Kidney epithelial cell (primary cell): ENCODE results near the gene ACRV1. TPM values are rescaled to one million over a fixed set of nuclear protein-coding genes. Genes with fewer than 3 reads are reported as not detected.

Experiments
- DNase-seq: peaks from one replicate; pipeline ENCODE4 v3.0.0-alpha.2; 2010; ENCODE audit warnings: low read depth
- H3K27me3 ChIP-seq: 2 replicates; pipeline ENCODE4 v1.6.0; 2011; ENCODE audit warnings: low read length; ENCODE audit not compliant: control insufficient read depth, insufficient read depth
- H3K36me3 ChIP-seq: 2 replicates; pipeline ENCODE4 v1.5.1; 2011; ENCODE audit warnings: low read length; ENCODE audit not compliant: control insufficient read depth, insufficient read depth
- H3K4me3 ChIP-seq: 2 replicates; pipeline ENCODE4 v1.5.1; 2011; ENCODE audit warnings: low read depth, mild to moderate bottlenecking, control low read depth, low read length
- CTCF ChIP-seq: IDR thresholded peaks from 2 replicates; pipeline ENCODE4 v1.5.1; 2011; ENCODE audit warnings: mild to moderate bottlenecking, moderate library complexity, low read length, control low read depth, inconsistent platforms; ENCODE audit not compliant: insufficient read depth, poor library complexity, severe bottlenecking
- total RNA-seq: library from RNA; depleted of rRNA; stranded (reverse); fragments of >200 nt; gene quantifications from 2 replicates; pipeline ENCODE4 v1.2.3, GENCODE V29; 2015

Gene ACRV1
- total RNA-seq, 1 donor from 2014 or later: not detected

- no peak for TF ChIP-seq CTCF
- no peaks in the 10 kb centered on the region for H3K27me3 ChIP-seq
- peak overlapping the region; percentile 51 for H3K4me3 ChIP-seq
- peak; percentile 37 for DNase-seq
- H3K36me3 ChIP-seq: no peaks in the 10 kb centered on the region
These were observed 54.9 kb downstream of the ACRV1 start for GRCh38 chr11:125625630-125626287.

GRCh38 chr11:125625225-125625629 lies 55.4 kb downstream of the ACRV1 start:
- DNase-seq: no peak
- TF ChIP-seq CTCF: no peak
- Histone ChIP-seq H3K27me3 (no peaks in the 10 kb centered on the region), H3K36me3 (no peaks in the 10 kb centered on the region), H3K4me3 (peak overlapping the region; percentile 51)

- Histone ChIP-seq H3K4me3 (peak within 1 kb of the TSS; percentile 51), H3K36me3 (no peaks in the 10 kb centered on the region), H3K27me3 (no peaks in the 10 kb centered on the region)
- TF ChIP-seq CTCF: no peak
- no peak for DNase-seq
These were observed 55.9 kb downstream of the ACRV1 start, which contains the start of gene CHEK1 for GRCh38 chr11:125624756-125625213. Gene CHEK1, plus strand, starts transcription at chr11:125625163. Its CDS starts 1,606 bp downstream, at chr11:125626769.

- H3K36me3 ChIP-seq: no peaks in the 10 kb centered on the region
- TF ChIP-seq CTCF: no peak
- DNase-seq: no peak
- H3K27me3 ChIP-seq: no peaks in the 10 kb centered on the region
- H3K4me3 ChIP-seq: no peak overlapping the region
These were observed 57.6 kb downstream of the ACRV1 start for GRCh38 chr11:125623064-125623463.

DNA sequence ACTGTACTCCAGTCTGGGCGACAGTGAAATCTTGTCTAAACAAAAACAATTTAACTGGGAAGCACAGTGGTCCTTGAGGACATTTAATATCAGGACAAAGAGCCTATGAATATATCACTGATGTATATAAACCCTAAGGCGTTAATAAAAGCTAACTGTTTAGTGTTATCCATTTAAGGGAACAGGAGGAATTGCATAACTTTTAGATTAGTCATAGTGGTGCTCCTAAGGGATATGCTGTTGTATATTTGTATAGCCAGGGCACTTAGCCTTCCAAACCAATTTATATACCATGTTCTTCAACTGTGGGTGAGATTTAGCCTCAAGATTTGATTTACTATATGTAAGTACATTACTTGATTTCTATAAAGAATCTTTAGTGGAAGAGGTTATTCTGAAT lies 58.7 kb downstream of the ACRV1 start:
- no peak for TF ChIP-seq CTCF
- no peak for DNase-seq
- no peaks in the 10 kb centered on the region for H3K27me3 ChIP-seq
- no peak overlapping the region for H3K4me3 ChIP-seq
- no peaks in the 10 kb centered on the region for H3K36me3 ChIP-seq

Other genes starting within 250 kb of the ACRV1 start
- 46.1 and 48.7 TPM in 2 replicates for gene FEZ1, start 184.6 kb downstream of the ACRV1 start, total RNA-seq
- 129 and 146 TPM in 2 replicates for gene EI24, start 111.4 kb downstream of the ACRV1 start, total RNA-seq
- gene STT3A, start 88.0 kb downstream of the ACRV1 start, total RNA-seq: 187 and 208 TPM in 2 replicates
- gene CHEK1, start 55.7 kb downstream of the ACRV1 start, total RNA-seq: 17.5 and 19.3 TPM in 2 replicates
- not detected in 2 replicates for gene PATE1, start 65.4 kb upstream of the ACRV1 start, total RNA-seq
- gene PATE2, start 98.0 kb upstream of the ACRV1 start, total RNA-seq: 0.27 TPM in 1 of 2 replicates, not detected in the other
- not detected in 2 replicates for gene PATE3, start 107.3 kb upstream of the ACRV1 start, total RNA-seq
- gene PATE4, start 152.5 kb upstream of the ACRV1 start, total RNA-seq: not detected in 2 replicates
- 3.6 and 5.5 TPM in 2 replicates for gene HYLS1, start 206.8 kb upstream of the ACRV1 start, total RNA-seq
- 15.1 and 17.6 TPM in 2 replicates for gene PUS3, start 222.4 kb upstream of the ACRV1 start, total RNA-seq
- 1.2 and 1.5 TPM in 2 replicates for gene DDX25, start 223.7 kb upstream of the ACRV1 start, total RNA-seq